HCT116 (cell line): Measurements from ENCODE around the gene RNF141. TPM values are rescaled to one million over a fixed set of nuclear protein-coding genes. Genes with fewer than 3 reads are reported as not detected.

Experiments used
- ATAC-seq: fragments of 200-7000 bp; cut with Tn5 transposase; 2 replicates; pipeline ENCODE4 v1.9.1; 2020; ENCODE audit warnings: mild to moderate bottlenecking, moderate library complexity
- BruUV-seq: library from RNA; stranded (reverse); fragments of 400-500 nt; replicated peaks from 2 replicates; lab custom pipeline; 2021; lab: Mats Ljungman, UMichigan
- CTCF ChIA-PET: fragments of 300-600 bp; sonication (Branson Sonifier 250); formaldehyde crosslinking; loops from one replicate; lab custom pipeline; 2021; ENCODE audit warnings: antibody characterized with exemption; lab: Charles Lee
- POLR2A ChIA-PET: fragments of 300-600, 350-600 bp; sonication (Branson Sonifier 250); formaldehyde crosslinking; loops from one replicate; lab custom pipeline; 2021; ENCODE audit warnings: antibody characterized with exemption; lab: Charles Lee
- RAD21 ChIA-PET, 2 experiments: fragments of 300-600 bp; sonication (Branson Sonifier 250); formaldehyde crosslinking; loops; one replicate each; lab custom pipeline; 2023; ENCODE audit warnings: low total read pairs in 2 of 2; ENCODE audit not compliant: uncharacterized antibody in 2 of 2, unreplicated experiment in 2 of 2, low non-redundant PET in 1 of 2; lab: Charles Lee
- DNase-seq: peaks from one replicate; pipeline ENCODE4 v3.0.0-alpha.2; 2010; ENCODE audit warnings: low read depth, low spot score
- H2AFZ ChIP-seq: fragments of 200-600 bp; shearing (Covaris generic), sonication (generic); 2 replicates; pipeline ENCODE4 v1.6.1; 2017; ENCODE audit warnings: low read depth, mixed run types, mixed read lengths, antibody characterized with exemption, low read length; ENCODE audit not compliant: poor library complexity, severe bottlenecking
- H3K27ac ChIP-seq: 2 replicates; pipeline ENCODE4 v1.5.1; 2012; ENCODE audit warnings: low read depth, low read length
- H3K27me3 ChIP-seq: fragments of 200-600 bp; sonication (generic); 2 replicates; pipeline ENCODE4 v1.6.1; 2016; ENCODE audit warnings: mixed run types, low read length, mixed read lengths; ENCODE audit not compliant: insufficient read depth
- H3K36me3 ChIP-seq, 2 experiments: fragments of 200-500 bp in 1 of 2; fragments of 200-600 bp in 1 of 2; sonication (Bioruptor generic) in 1 of 2; sonication (generic) in 1 of 2; 2 replicates each; pipeline versions ENCODE4 v1.5.1 to v1.6.1; 2014 to 2016; ENCODE audit warnings: low read length in 2 of 2, inconsistent platforms in 1 of 2, mixed read lengths in 1 of 2, mixed run types in 1 of 2; ENCODE audit not compliant: insufficient read depth in 2 of 2, control insufficient read depth in 1 of 2
- H3K4me1 ChIP-seq, 2 experiments: fragments of 200-600 bp in 1 of 2; sonication (generic) in 1 of 2; 2 replicates each; pipeline versions ENCODE4 v1.5.1 to v1.6.1; 2012 to 2017; ENCODE audit warnings: low read length in 2 of 2, inconsistent platforms in 1 of 2, mild to moderate bottlenecking in 1 of 2, mixed read lengths in 1 of 2, mixed run types in 1 of 2, moderate library complexity in 1 of 2; ENCODE audit not compliant: insufficient read depth in 2 of 2, control insufficient read depth in 1 of 2
- H3K4me2 ChIP-seq: fragments of 200-600 bp; sonication (generic); 2 replicates; pipeline ENCODE4 v1.6.1; 2017; ENCODE audit warnings: mixed run types, low read length, mixed read lengths
- H3K4me3 ChIP-seq, 2 experiments: fragments of 200-600 bp in 1 of 2; sonication (generic) in 1 of 2; replicated peaks in 1 of 2; 2 replicates each; pipeline ENCODE4 v1.5.1; 2011 to 2016; ENCODE audit warnings: low read length in 2 of 2, control low read depth in 1 of 2, low read depth in 1 of 2, mild to moderate bottlenecking in 1 of 2, mixed read lengths in 1 of 2, mixed run types in 1 of 2
- H3K79me2 ChIP-seq: fragments of 200-600 bp; sonication (generic); 2 replicates; pipeline ENCODE4 v1.6.1; 2017; ENCODE audit warnings: mild to moderate bottlenecking, mixed run types, low read length, moderate library complexity, mixed read lengths; ENCODE audit not compliant: insufficient read depth
- H3K9ac ChIP-seq: fragments of 200-600 bp; sonication (generic); 2 replicates; pipeline ENCODE4 v1.6.1; 2016; ENCODE audit warnings: low read length, mixed read lengths
- H3K9me2 ChIP-seq: fragments of 200-600 bp; sonication (generic), shearing (Covaris generic); 2 replicates; pipeline ENCODE4 v1.6.1; 2017; ENCODE audit warnings: mixed run types, mild to moderate bottlenecking, moderate library complexity; ENCODE audit not compliant: insufficient read depth
- H3K9me3 ChIP-seq, 2 experiments: fragments of 200-500 bp in 1 of 2; fragments of 200-600 bp in 1 of 2; sonication (Bioruptor generic) in 1 of 2; sonication (generic) in 1 of 2; 2 replicates each; pipeline ENCODE4 v1.6.1; 2014 to 2017; ENCODE audit warnings: low read length in 2 of 2, mixed read lengths in 2 of 2, inconsistent platforms in 1 of 2, low read depth in 1 of 2, mild to moderate bottlenecking in 1 of 2, mixed run types in 1 of 2, moderate library complexity in 1 of 2; ENCODE audit not compliant: control insufficient read depth in 1 of 2, insufficient read depth in 1 of 2
- H4K20me1 ChIP-seq: fragments of 200-600 bp; sonication (generic), shearing (Covaris generic); 2 replicates; pipeline ENCODE4 v1.6.1; 2017; ENCODE audit warnings: mixed run types, mild to moderate bottlenecking, moderate library complexity; ENCODE audit not compliant: insufficient read depth
- CBX3 ChIP-seq: IDR thresholded peaks from 2 replicates; pipeline ENCODE4 v1.6.1; 2012; ENCODE audit warnings: low read depth
- EGR1 ChIP-seq: IDR thresholded peaks from 2 replicates; pipeline ENCODE4 v1.6.1; 2012; ENCODE audit warnings: low read depth
- EZH2 ChIP-seq: fragments of 200-600 bp; sonication (generic); IDR thresholded peaks from 2 replicates; pipeline ENCODE4 v1.6.1; 2017; ENCODE audit warnings: antibody characterized with exemption, mixed run types
- FOSL1 ChIP-seq: IDR thresholded peaks from 2 replicates; pipeline ENCODE4 v1.6.1; 2012; ENCODE audit warnings: low read depth
- JUND ChIP-seq: IDR thresholded peaks from 2 replicates; pipeline ENCODE4 v1.6.1; 2012
- POLR2AphosphoS5 ChIP-seq: IDR thresholded peaks from 2 replicates; pipeline ENCODE4 v1.6.1; 2011; ENCODE audit warnings: mild to moderate bottlenecking, low read depth, low read length, moderate library complexity
- SIN3A ChIP-seq: IDR thresholded peaks from 2 replicates; pipeline ENCODE4 v1.6.1; 2012; ENCODE audit warnings: low read depth
- SP1 ChIP-seq: IDR thresholded peaks from 2 replicates; pipeline ENCODE4 v1.6.1; 2012; ENCODE audit warnings: low read depth
- SRF ChIP-seq: IDR thresholded peaks from 2 replicates; pipeline ENCODE4 v1.6.1; 2012; ENCODE audit warnings: low read depth
- ZNF274 ChIP-seq: fragments of 200-500 bp; sonication (Bioruptor generic); IDR thresholded peaks from 2 replicates; pipeline ENCODE4 v1.6.1; 2014; ENCODE audit warnings: mild to moderate bottlenecking, low read depth, low read length, inconsistent platforms
- intact Hi-C: fragments of 100-400 bp; cut with micrococcal nuclease; formaldehyde crosslinking; loops from 2 replicates; pipeline ENCODE4 v1.10.0; 2022
- total RNA-seq: library from RNA; stranded (reverse); gene quantifications from one replicate; pipeline ENCODE4 v1.2.1, GENCODE V29; 2021; ENCODE audit not compliant: unreplicated experiment
- TF ChIP-seq, protein P1 (sequence below): IDR thresholded peaks from 2 replicates; pipeline ENCODE4 v1.6.1; 2011; ENCODE audit warnings: mild to moderate bottlenecking, low read length, moderate library complexity; ENCODE audit not compliant: insufficient replicate concordance; ENCODE audit errors: extremely low read depth
- TF ChIP-seq, protein P2 (sequence below): IDR thresholded peaks from 2 replicates; pipeline ENCODE4 v1.6.1; 2012; ENCODE audit warnings: low read depth
- TF ChIP-seq, protein P3 (sequence below), 3 experiments: fragments of 200-600 bp in 1 of 3; sonication (generic) in 1 of 3; IDR thresholded peaks in 2 of 3; conservative IDR thresholded peaks in 1 of 3; 2 replicates each; pipeline ENCODE4 v1.5.1; 2012 to 2017; ENCODE audit warnings: low read depth in 2 of 3, low read length in 2 of 3, antibody characterized with exemption in 1 of 3, borderline replicate concordance in 1 of 3, control low read depth in 1 of 3, mild to moderate bottlenecking in 1 of 3, mixed read lengths in 1 of 3, mixed run types in 1 of 3, moderate library complexity in 1 of 3; ENCODE audit not compliant: insufficient read depth in 1 of 3

RNF141 gene
- total RNA-seq, 1 experiment from 2014 or later: 133 TPM

DNA sequence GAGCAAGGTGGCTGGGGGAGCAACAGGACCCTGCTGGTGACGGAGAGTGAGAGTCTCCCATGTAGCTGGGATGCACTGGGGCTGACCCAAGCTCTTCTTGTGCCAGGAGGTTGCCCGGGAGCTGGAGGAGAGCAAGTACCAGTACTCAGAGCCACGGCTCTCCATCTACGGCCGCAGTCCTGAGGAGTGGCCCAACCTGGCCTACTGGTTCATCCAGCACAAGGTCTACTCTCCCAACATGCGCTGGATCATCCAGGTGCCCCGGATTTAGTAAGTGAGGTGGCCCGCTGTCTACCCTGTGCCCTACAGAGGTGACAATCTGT lies 45.6 kb downstream of the RNF141 start:
- H3K9me3 ChIP-seq: no peaks in the 10 kb centered on the region
- H3K9ac ChIP-seq: no peak overlapping the region
- intact Hi-C loops: no loop called here
- no peaks in the 10 kb centered on the region for H4K20me1 ChIP-seq
- TF ChIP-seq EGR1 (no peak), ZNF274 (no peak), CBX3 (no peak), SP1 (no peak), SIN3A (no peak), POLR2AphosphoS5 (no peak), SRF (no peak), EZH2 (no peak), FOSL1 (no peak), JUND (no peak)
- TF ChIP-seq, protein P1, sequence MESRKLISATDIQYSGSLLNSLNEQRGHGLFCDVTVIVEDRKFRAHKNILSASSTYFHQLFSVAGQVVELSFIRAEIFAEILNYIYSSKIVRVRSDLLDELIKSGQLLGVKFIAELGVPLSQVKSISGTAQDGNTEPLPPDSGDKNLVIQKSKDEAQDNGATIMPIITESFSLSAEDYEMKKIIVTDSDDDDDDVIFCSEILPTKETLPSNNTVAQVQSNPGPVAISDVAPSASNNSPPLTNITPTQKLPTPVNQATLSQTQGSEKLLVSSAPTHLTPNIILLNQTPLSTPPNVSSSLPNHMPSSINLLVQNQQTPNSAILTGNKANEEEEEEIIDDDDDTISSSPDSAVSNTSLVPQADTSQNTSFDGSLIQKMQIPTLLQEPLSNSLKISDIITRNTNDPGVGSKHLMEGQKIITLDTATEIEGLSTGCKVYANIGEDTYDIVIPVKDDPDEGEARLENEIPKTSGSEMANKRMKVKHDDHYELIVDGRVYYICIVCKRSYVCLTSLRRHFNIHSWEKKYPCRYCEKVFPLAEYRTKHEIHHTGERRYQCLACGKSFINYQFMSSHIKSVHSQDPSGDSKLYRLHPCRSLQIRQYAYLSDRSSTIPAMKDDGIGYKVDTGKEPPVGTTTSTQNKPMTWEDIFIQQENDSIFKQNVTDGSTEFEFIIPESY: no peak
- TF ChIP-seq, protein P2, sequence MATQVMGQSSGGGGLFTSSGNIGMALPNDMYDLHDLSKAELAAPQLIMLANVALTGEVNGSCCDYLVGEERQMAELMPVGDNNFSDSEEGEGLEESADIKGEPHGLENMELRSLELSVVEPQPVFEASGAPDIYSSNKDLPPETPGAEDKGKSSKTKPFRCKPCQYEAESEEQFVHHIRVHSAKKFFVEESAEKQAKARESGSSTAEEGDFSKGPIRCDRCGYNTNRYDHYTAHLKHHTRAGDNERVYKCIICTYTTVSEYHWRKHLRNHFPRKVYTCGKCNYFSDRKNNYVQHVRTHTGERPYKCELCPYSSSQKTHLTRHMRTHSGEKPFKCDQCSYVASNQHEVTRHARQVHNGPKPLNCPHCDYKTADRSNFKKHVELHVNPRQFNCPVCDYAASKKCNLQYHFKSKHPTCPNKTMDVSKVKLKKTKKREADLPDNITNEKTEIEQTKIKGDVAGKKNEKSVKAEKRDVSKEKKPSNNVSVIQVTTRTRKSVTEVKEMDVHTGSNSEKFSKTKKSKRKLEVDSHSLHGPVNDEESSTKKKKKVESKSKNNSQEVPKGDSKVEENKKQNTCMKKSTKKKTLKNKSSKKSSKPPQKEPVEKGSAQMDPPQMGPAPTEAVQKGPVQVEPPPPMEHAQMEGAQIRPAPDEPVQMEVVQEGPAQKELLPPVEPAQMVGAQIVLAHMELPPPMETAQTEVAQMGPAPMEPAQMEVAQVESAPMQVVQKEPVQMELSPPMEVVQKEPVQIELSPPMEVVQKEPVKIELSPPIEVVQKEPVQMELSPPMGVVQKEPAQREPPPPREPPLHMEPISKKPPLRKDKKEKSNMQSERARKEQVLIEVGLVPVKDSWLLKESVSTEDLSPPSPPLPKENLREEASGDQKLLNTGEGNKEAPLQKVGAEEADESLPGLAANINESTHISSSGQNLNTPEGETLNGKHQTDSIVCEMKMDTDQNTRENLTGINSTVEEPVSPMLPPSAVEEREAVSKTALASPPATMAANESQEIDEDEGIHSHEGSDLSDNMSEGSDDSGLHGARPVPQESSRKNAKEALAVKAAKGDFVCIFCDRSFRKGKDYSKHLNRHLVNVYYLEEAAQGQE: no peak
- TF ChIP-seq, protein P3, sequence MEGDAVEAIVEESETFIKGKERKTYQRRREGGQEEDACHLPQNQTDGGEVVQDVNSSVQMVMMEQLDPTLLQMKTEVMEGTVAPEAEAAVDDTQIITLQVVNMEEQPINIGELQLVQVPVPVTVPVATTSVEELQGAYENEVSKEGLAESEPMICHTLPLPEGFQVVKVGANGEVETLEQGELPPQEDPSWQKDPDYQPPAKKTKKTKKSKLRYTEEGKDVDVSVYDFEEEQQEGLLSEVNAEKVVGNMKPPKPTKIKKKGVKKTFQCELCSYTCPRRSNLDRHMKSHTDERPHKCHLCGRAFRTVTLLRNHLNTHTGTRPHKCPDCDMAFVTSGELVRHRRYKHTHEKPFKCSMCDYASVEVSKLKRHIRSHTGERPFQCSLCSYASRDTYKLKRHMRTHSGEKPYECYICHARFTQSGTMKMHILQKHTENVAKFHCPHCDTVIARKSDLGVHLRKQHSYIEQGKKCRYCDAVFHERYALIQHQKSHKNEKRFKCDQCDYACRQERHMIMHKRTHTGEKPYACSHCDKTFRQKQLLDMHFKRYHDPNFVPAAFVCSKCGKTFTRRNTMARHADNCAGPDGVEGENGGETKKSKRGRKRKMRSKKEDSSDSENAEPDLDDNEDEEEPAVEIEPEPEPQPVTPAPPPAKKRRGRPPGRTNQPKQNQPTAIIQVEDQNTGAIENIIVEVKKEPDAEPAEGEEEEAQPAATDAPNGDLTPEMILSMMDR (IDR thresholded peaks at IDR 0.05 in 2 of 3, conservative IDR thresholded peaks at IDR 0.05 in 1 of 3; ENCODE audit: borderline replicate concordance in 1 of 3, insufficient read depth in 1 of 3, low read depth in 2 of 3, low read length in 2 of 3): no peak
- H3K27me3 ChIP-seq: no peaks in the 10 kb centered on the region
- ChIA-PET CTCF (no interaction called here), POLR2A (interaction anchor here (0.8 kb wide), 1 partner anchor 1903 kb away, joined by 3 read pairs; no protein-coding TSS in a partner anchor), RAD21 (interaction anchor here in 1 of 2 experiments (1.3 kb wide), 1 partner anchor 89 kb away, joined by 3 read pairs; no protein-coding TSS in a partner anchor)
- BruUV-seq: no TSS peak
- H3K4me1 ChIP-seq: peaks cover 13 to 19% of the 10 kb centered on the region in 2 experiments
- peaks cover 21% of the 10 kb centered on the region; the same call in 1 of the 2 replicates for H3K79me2 ChIP-seq
- no peaks in the 10 kb centered on the region for H3K9me2 ChIP-seq
- no peak overlapping the region for H2AFZ ChIP-seq
- no peak overlapping the region for H3K4me2 ChIP-seq
- H3K27ac ChIP-seq: no peak overlapping the region
- ATAC-seq (no peak), DNase-seq (no peak)
- no peak overlapping the region for H3K4me3 ChIP-seq
- peaks cover 3 to 59% of the 10 kb centered on the region in 2 experiments for H3K36me3 ChIP-seq
